Activated gamma-delta T cell treated with Interleukin-2 at 50 U/mL for 16 hours (primary cell): ENCODE results near the gene CATSPER3.

Experiments used
- DNase-seq: peaks from one replicate; pipeline ENCODE4 v3.0.0-alpha.2; 2020

The CATSPER3 gene

GRCh38 chr5:135046661-135047346 is 79.1 kb downstream of the CATSPER3 start:
- DNase-seq = no peak

GRCh38 chr5:135047347-135047695 is 79.6 kb downstream of the CATSPER3 start:
- DNase-seq = no peak

GRCh38 chr5:135048286-135048685 is 80.6 kb downstream of the CATSPER3 start:
- no peak for DNase-seq

- DNase-seq = no peak
Measured at GRCh38 chr5:135048930-135049329, 81.2 kb downstream of the CATSPER3 start.

- DNase-seq = no peak
Measured at GRCh38 chr5:135050244-135050767, 82.6 kb downstream of the CATSPER3 start.

GRCh38 chr5:135051399-135051798 is 83.7 kb downstream of the CATSPER3 start:
- DNase-seq = no peak

- DNase-seq = no peak
Measured at GRCh38 chr5:135051872-135052271, 84.2 kb downstream of the CATSPER3 start.

GRCh38 chr5:135052511-135053145 is 84.9 kb downstream of the CATSPER3 start:
- no peak for DNase-seq

GRCh38 chr5:135053278-135053677 is 85.6 kb downstream of the CATSPER3 start:
- DNase-seq = no peak

- no peak for DNase-seq
Measured at GRCh38 chr5:135053989-135054388, 86.3 kb downstream of the CATSPER3 start.

- DNase-seq = no peak
Measured at GRCh38 chr5:135054546-135054945, 86.8 kb downstream of the CATSPER3 start.

- DNase-seq = no peak
Measured at GRCh38 chr5:135055396-135055795, 87.7 kb downstream of the CATSPER3 start.

GRCh38 chr5:135056316-135057030 is 88.8 kb downstream of the CATSPER3 start:
- no peak for DNase-seq

- DNase-seq = no peak
Measured at GRCh38 chr5:135057233-135057632, 89.5 kb downstream of the CATSPER3 start.

GRCh38 chr5:135058331-135058732 is 90.6 kb downstream of the CATSPER3 start:
- DNase-seq = no peak

- DNase-seq = no peak
Measured at GRCh38 chr5:135059000-135059923, 91.6 kb downstream of the CATSPER3 start.

GRCh38 chr5:135060021-135060420 is 92.3 kb downstream of the CATSPER3 start:
- DNase-seq = no peak

- no peak for DNase-seq
Measured at GRCh38 chr5:135061001-135061400, 93.3 kb downstream of the CATSPER3 start.
